NCI-H187 treated with DMSO at 0.1 percent for 48 hours (cell line): ENCODE results near the gene BRAF.
"Not testable (repeated sequence)": the region's sequence is repeated elsewhere in the genome, so short reads cannot be mapped to it uniquely, and the experiment has no call there.

Experiments
- DNase-seq: peaks from one replicate; lab custom pipeline; 2025; lab: John Stamatoyannopoulos, UW

BRAF gene

GRCh38 chr7:140876519-140877248, 48.0 kb downstream of the BRAF start:
- DNase-seq = no peak

- no peak for DNase-seq
These were observed 51.3 kb downstream of the BRAF start for GRCh38 chr7:140873434-140873833.

- DNase-seq = no peak
These were observed 54.7 kb downstream of the BRAF start for GRCh38 chr7:140870003-140870402.

- no peak for DNase-seq
These were observed 55.3 kb downstream of the BRAF start for GRCh38 chr7:140869430-140869829.

GRCh38 chr7:140867467-140868462, 57.0 kb downstream of the BRAF start:
- DNase-seq = no peak

- no peak for DNase-seq
These were observed 57.8 kb downstream of the BRAF start for GRCh38 chr7:140866926-140867325.

- DNase-seq = no peak
These were observed 60.0 kb downstream of the BRAF start for GRCh38 chr7:140864732-140865131.

- DNase-seq = no peak
These were observed 60.9 kb downstream of the BRAF start for GRCh38 chr7:140863867-140864266.

- DNase-seq = no peak
These were observed 61.5 kb downstream of the BRAF start for GRCh38 chr7:140863184-140863583.

- no peak for DNase-seq
These were observed 67.7 kb downstream of the BRAF start for GRCh38 chr7:140857048-140857447.

- no peak for DNase-seq
These were observed 83.5 kb downstream of the BRAF start for GRCh38 chr7:140841166-140841715.

GRCh38 chr7:140831724-140832123, 93.0 kb downstream of the BRAF start:
- DNase-seq = no peak

- DNase-seq = no peak
These were observed 95.0 kb downstream of the BRAF start for GRCh38 chr7:140829720-140830119.

GRCh38 chr7:140828741-140829140, 96.0 kb downstream of the BRAF start:
- no peak for DNase-seq

GRCh38 chr7:140817383-140817782, 107.3 kb downstream of the BRAF start:
- not testable (repeated sequence) for DNase-seq

- DNase-seq = no peak
These were observed 113.7 kb downstream of the BRAF start for GRCh38 chr7:140810830-140811556.

- DNase-seq = no peak
These were observed 114.3 kb downstream of the BRAF start for GRCh38 chr7:140810385-140810784.

GRCh38 chr7:140778975-140779374, 145.8 kb downstream of the BRAF start:
- no peak for DNase-seq

- DNase-seq = no peak
These were observed 146.2 kb downstream of the BRAF start for GRCh38 chr7:140778568-140778967.

- DNase-seq = no peak
These were observed 150.4 kb downstream of the BRAF start for GRCh38 chr7:140774371-140774770.

- no peak for DNase-seq
These were observed 151.6 kb downstream of the BRAF start for GRCh38 chr7:140773104-140773503.

- DNase-seq = no peak
These were observed 152.9 kb downstream of the BRAF start for GRCh38 chr7:140771826-140772225.
